ENCODE data around the gene STK11IP.
"Not testable (repeated sequence)": the region's sequence is repeated elsewhere in the genome, so short reads cannot be mapped to it uniquely, and the experiment has no call there.

STK11IP gene

DNA sequence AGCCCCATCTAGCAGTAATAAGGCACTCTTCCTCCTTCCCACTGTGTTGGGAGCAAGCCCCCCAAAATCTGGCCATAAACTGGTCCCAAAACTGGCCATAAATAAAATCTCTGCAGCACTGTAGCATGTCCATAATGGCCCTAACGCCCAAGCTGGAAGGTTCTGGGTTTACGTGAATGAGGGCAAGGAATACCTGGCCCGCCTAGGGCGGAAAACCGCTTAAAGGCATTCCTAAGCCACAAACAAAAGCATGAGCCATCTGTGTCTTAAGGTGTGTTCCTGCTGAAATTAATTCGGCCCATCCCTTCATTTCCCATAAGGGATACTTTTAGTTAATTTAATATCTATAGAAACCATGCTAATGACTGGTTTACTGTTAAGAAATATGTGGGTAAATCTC, 54.0 kb downstream of the STK11IP start:
- not testable (repeated sequence) for H3K27me3 ChIP-seq (ENCODE audit: control insufficient read depth, insufficient read depth, low read length, poor library complexity, severe bottlenecking); H3K4me3 ChIP-seq (ENCODE audit: insufficient read depth, low read depth, low read length); H3K27ac ChIP-seq (ENCODE audit: insufficient read depth, low read depth, low read length, poor library complexity, severe bottlenecking); H3K9me3 ChIP-seq (ENCODE audit: control insufficient read depth, low read length); H3K4me1 ChIP-seq (ENCODE audit: control insufficient read depth, insufficient read depth, low read length); H3K36me3 ChIP-seq (ENCODE audit: control insufficient read depth, insufficient read depth, low read length)
- WGBS, 2 experiments, result 72 to 74% methylated on average over 5 to 6 of the region's 6 CpGs

- Histone ChIP-seq H3K9me3 (ENCODE audit: control insufficient read depth, low read length) (peaks cover 2% of the 10 kb centered on the region), H3K27ac (ENCODE audit: insufficient read depth, low read depth, low read length, poor library complexity, severe bottlenecking) (no peak overlapping the region), H3K27me3 (ENCODE audit: control insufficient read depth, insufficient read depth, low read length, poor library complexity, severe bottlenecking) (no peaks in the 10 kb centered on the region), H3K4me3 (ENCODE audit: insufficient read depth, low read depth, low read length) (no peak overlapping the region), H3K36me3 (ENCODE audit: control insufficient read depth, insufficient read depth, low read length) (no peaks in the 10 kb centered on the region), H3K4me1 (ENCODE audit: control insufficient read depth, insufficient read depth, low read length) (no peaks in the 10 kb centered on the region)
- WGBS, 2 experiments, result 91 to 100% methylated on average over 1 of the region's 1 CpG
Observed at GRCh38 chr2:219656526-219656925, 58.9 kb downstream of the STK11IP start.

- Histone ChIP-seq H3K36me3 (ENCODE audit: control insufficient read depth, insufficient read depth, low read length) (no peaks in the 10 kb centered on the region), H3K27me3 (ENCODE audit: control insufficient read depth, insufficient read depth, low read length, poor library complexity, severe bottlenecking) (no peaks in the 10 kb centered on the region), H3K9me3 (ENCODE audit: control insufficient read depth, low read length) (peaks cover 2% of the 10 kb centered on the region), H3K4me3 (ENCODE audit: insufficient read depth, low read depth, low read length) (no peak overlapping the region), H3K27ac (ENCODE audit: insufficient read depth, low read depth, low read length, poor library complexity, severe bottlenecking) (no peak overlapping the region), H3K4me1 (ENCODE audit: control insufficient read depth, insufficient read depth, low read length) (no peaks in the 10 kb centered on the region)
- WGBS, 2 experiments, result 91 to 92% methylated on average over 7 of the region's 7 CpGs
Observed at GRCh38 chr2:219658196-219658846, 60.7 kb downstream of the STK11IP start.

DNA sequence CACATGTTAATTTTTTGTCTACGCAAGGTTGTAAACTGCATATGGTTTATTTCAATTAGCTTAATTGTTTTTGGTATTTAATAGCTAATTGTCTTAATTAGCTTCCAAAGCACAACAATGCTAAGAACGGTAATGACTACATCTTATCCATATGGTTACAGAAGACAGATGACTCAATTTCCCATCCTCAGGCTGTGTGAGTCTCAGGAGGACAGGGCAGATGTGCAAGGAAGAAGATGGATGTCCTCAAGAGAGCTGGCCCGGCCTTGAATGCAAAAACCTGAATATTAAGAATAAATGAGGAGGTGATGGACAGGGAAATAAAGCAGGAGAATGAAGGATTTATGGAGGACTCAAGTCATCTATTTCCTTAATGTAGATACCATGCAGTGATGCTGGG, 61.2 kb downstream of the STK11IP start:
- H3K4me3 ChIP-seq (ENCODE audit: insufficient read depth, low read depth, low read length), result no peak overlapping the region
- H3K27me3 ChIP-seq (ENCODE audit: control insufficient read depth, insufficient read depth, low read length, poor library complexity, severe bottlenecking), result no peaks in the 10 kb centered on the region
- H3K4me1 ChIP-seq (ENCODE audit: control insufficient read depth, insufficient read depth, low read length), result no peaks in the 10 kb centered on the region
- H3K36me3 ChIP-seq (ENCODE audit: control insufficient read depth, insufficient read depth, low read length), result no peaks in the 10 kb centered on the region
- 84 to 94% methylated on average over 2 to 3 of the region's 3 CpGs for WGBS, 2 experiments
- no peak overlapping the region for H3K27ac ChIP-seq (ENCODE audit: insufficient read depth, low read depth, low read length, poor library complexity, severe bottlenecking)
- peaks cover 2% of the 10 kb centered on the region for H3K9me3 ChIP-seq (ENCODE audit: control insufficient read depth, low read length)

GRCh38 chr2:219661197-219661954, 63.7 kb downstream of the STK11IP start:
- Histone ChIP-seq H3K27ac (ENCODE audit: insufficient read depth, low read depth, low read length, poor library complexity, severe bottlenecking) (no peak overlapping the region), H3K36me3 (ENCODE audit: control insufficient read depth, insufficient read depth, low read length) (no peaks in the 10 kb centered on the region), H3K4me3 (ENCODE audit: insufficient read depth, low read depth, low read length) (no peak overlapping the region), H3K9me3 (ENCODE audit: control insufficient read depth, low read length) (peaks cover 2% of the 10 kb centered on the region), H3K4me1 (ENCODE audit: control insufficient read depth, insufficient read depth, low read length) (no peaks in the 10 kb centered on the region), H3K27me3 (ENCODE audit: control insufficient read depth, insufficient read depth, low read length, poor library complexity, severe bottlenecking) (no peaks in the 10 kb centered on the region)
- 87 to 90% methylated on average over 6 to 7 of the region's 7 CpGs for WGBS, 2 experiments

DNA sequence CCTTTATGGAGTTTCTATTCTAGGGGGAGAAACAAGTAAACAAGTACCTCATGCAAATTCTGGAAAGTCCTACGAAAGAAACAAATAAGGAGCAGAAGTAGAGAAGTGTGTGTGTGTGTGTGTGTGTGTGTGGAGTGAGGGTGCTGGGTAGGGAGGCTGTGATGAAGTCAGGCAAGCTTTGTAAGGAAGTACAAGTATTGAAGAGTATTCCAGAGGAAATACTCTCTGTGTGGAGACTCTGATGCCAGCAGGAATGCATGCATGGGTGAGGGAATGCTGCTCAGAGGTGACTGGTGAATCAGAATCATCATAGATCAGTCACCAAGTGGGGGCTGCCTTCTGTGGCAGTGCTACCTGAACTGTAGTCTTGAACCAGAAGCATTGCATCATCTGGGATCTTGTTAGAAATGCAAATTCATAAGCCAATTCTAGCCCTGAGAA, 64.3 kb downstream of the STK11IP start:
- no peak overlapping the region for H3K27ac ChIP-seq (ENCODE audit: insufficient read depth, low read depth, low read length, poor library complexity, severe bottlenecking)
- H3K4me1 ChIP-seq (ENCODE audit: control insufficient read depth, insufficient read depth, low read length), result no peaks in the 10 kb centered on the region
- peaks cover 2% of the 10 kb centered on the region for H3K9me3 ChIP-seq (ENCODE audit: control insufficient read depth, low read length)
- no peaks in the 10 kb centered on the region for H3K36me3 ChIP-seq (ENCODE audit: control insufficient read depth, insufficient read depth, low read length)
- H3K4me3 ChIP-seq (ENCODE audit: insufficient read depth, low read depth, low read length), result no peak overlapping the region
- no peaks in the 10 kb centered on the region for H3K27me3 ChIP-seq (ENCODE audit: control insufficient read depth, insufficient read depth, low read length, poor library complexity, severe bottlenecking)
- 88 to 95% methylated on average over 1 of the region's 1 CpG for WGBS, 2 experiments

DNA sequence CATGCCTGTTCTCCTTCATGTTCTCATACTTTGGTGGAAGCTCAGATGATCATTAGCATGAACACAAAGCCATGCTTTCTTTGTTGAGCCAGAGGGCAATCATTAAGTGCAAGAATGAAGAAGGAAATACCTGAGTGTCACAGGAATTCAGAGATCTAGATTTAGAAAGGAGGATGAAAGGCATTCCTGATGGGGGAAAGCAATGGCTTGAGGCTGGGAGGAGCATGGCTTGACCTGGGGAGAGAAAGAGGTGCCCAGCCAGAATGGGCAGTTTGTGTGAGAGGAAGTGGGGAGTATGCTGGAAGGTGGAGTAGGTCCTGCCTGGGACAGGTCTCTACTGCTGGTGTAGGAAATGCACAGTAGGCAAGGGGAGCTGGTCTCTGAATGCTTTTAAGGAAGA, 64.9 kb downstream of the STK11IP start:
- Histone ChIP-seq H3K9me3 (ENCODE audit: control insufficient read depth, low read length) (no peaks in the 10 kb centered on the region), H3K27ac (ENCODE audit: insufficient read depth, low read depth, low read length, poor library complexity, severe bottlenecking) (no peak overlapping the region), H3K27me3 (ENCODE audit: control insufficient read depth, insufficient read depth, low read length, poor library complexity, severe bottlenecking) (no peaks in the 10 kb centered on the region), H3K36me3 (ENCODE audit: control insufficient read depth, insufficient read depth, low read length) (no peaks in the 10 kb centered on the region), H3K4me3 (ENCODE audit: insufficient read depth, low read depth, low read length) (no peak overlapping the region), H3K4me1 (ENCODE audit: control insufficient read depth, insufficient read depth, low read length) (no peaks in the 10 kb centered on the region)

- Histone ChIP-seq H3K27ac (ENCODE audit: insufficient read depth, low read depth, low read length, poor library complexity, severe bottlenecking) (no peak overlapping the region), H3K27me3 (ENCODE audit: control insufficient read depth, insufficient read depth, low read length, poor library complexity, severe bottlenecking) (no peaks in the 10 kb centered on the region)
Observed at GRCh38 chr2:219663116-219663762, 65.6 kb downstream of the STK11IP start.

DNA sequence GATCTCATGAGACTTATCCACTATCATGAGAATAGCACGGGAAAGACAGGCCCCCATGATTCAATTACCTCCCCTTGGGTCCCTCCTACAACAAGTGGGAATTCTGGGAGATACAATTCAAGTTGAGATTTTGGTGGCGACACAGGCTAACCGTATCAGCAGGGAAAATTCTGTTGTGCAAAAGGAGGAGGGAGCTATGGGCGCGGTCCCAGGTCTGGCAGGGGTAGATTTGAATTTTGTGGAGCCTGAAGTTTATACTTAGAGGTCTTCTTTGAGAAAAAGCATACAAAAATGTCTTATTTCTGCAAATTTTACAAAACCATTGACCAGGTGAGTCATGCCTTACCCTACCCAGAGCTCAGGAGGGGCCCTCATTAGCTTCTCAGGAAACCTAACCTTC, 66.4 kb downstream of the STK11IP start:
- no peaks in the 10 kb centered on the region for H3K4me1 ChIP-seq (ENCODE audit: control insufficient read depth, insufficient read depth, low read length)
- H3K27me3 ChIP-seq (ENCODE audit: control insufficient read depth, insufficient read depth, low read length, poor library complexity, severe bottlenecking), result no peaks in the 10 kb centered on the region
- 95% methylated on average over 5 of the region's 5 CpGs for WGBS, 2 experiments

More at GRCh38 chr2:219663116-219663762, 65.6 kb downstream of the STK11IP start:
- Histone ChIP-seq H3K9me3 (ENCODE audit: control insufficient read depth, low read length) (no peaks in the 10 kb centered on the region), H3K36me3 (ENCODE audit: control insufficient read depth, insufficient read depth, low read length) (no peaks in the 10 kb centered on the region), H3K4me1 (ENCODE audit: control insufficient read depth, insufficient read depth, low read length) (no peaks in the 10 kb centered on the region), H3K4me3 (ENCODE audit: insufficient read depth, low read depth, low read length) (no peak overlapping the region)
- WGBS, 2 experiments, result 78 to 83% methylated on average over 11 of the region's 11 CpGs

DNA sequence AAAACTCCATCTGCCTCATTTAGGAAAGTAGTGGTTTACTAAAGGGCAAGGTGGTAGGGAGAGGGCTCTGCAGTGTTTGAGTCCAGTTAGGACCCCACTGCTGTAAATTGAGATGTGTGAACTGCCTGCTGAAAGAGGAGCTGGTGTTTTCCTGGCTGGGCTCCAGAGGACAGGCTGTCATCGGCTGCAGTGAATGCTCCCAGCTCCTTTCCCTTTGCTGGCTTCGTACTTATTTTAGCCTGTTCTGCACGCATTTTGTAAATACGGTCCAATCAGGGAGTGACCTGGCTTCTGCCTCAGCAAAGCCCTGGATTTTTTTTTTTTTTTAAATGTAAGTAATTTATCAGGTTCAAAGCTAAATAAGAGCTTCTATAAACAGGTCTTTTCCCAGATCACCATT, 67.3 kb downstream of the STK11IP start:
- no peaks in the 10 kb centered on the region for H3K27me3 ChIP-seq (ENCODE audit: control insufficient read depth, insufficient read depth, low read length, poor library complexity, severe bottlenecking)
- H3K4me1 ChIP-seq (ENCODE audit: control insufficient read depth, insufficient read depth, low read length), result no peaks in the 10 kb centered on the region
- no peaks in the 10 kb centered on the region for H3K36me3 ChIP-seq (ENCODE audit: control insufficient read depth, insufficient read depth, low read length)
- 85 to 88% methylated on average over 4 of the region's 4 CpGs for WGBS, 2 experiments
- H3K27ac ChIP-seq (ENCODE audit: insufficient read depth, low read depth, low read length, poor library complexity, severe bottlenecking), result no peak overlapping the region
- H3K9me3 ChIP-seq (ENCODE audit: control insufficient read depth, low read length), result no peaks in the 10 kb centered on the region
- H3K4me3 ChIP-seq (ENCODE audit: insufficient read depth, low read depth, low read length), result no peak overlapping the region

More for the DNA sequence above, 66.4 kb downstream of the STK11IP start:
- H3K9me3 ChIP-seq (ENCODE audit: control insufficient read depth, low read length), result no peaks in the 10 kb centered on the region
- H3K4me3 ChIP-seq (ENCODE audit: insufficient read depth, low read depth, low read length), result no peak overlapping the region
- H3K36me3 ChIP-seq (ENCODE audit: control insufficient read depth, insufficient read depth, low read length), result no peaks in the 10 kb centered on the region
- no peak overlapping the region for H3K27ac ChIP-seq (ENCODE audit: insufficient read depth, low read depth, low read length, poor library complexity, severe bottlenecking)
